ENCODE measurements around the gene DUSP7.

GRCh38 chr3:52044869-52045619 is 11.3 kb downstream of the DUSP7 start:
- TF ChIP-seq CTCF (IDR thresholded peaks at IDR 0.05) (no peak), POLR2A (IDR thresholded peaks at IDR 0.05) (no peak)

Measured in body of pancreas (tissue), 4 donors.